22Rv1 (cell line): ENCODE data around the gene TNFRSF25.

ENCODE experiments used
- ZFX ChIP-seq: fragments of 450-650 bp; IDR thresholded peaks from 2 replicates; pipeline ENCODE4 v1.6.1; 2017; ENCODE audit warnings: antibody characterized with exemption, borderline replicate concordance
- TF ChIP-seq, protein P1 (sequence below): fragments of 450-650 bp; IDR thresholded peaks from 2 replicates; pipeline ENCODE4 v1.5.1; 2017; ENCODE audit warnings: mild to moderate bottlenecking

DNA sequence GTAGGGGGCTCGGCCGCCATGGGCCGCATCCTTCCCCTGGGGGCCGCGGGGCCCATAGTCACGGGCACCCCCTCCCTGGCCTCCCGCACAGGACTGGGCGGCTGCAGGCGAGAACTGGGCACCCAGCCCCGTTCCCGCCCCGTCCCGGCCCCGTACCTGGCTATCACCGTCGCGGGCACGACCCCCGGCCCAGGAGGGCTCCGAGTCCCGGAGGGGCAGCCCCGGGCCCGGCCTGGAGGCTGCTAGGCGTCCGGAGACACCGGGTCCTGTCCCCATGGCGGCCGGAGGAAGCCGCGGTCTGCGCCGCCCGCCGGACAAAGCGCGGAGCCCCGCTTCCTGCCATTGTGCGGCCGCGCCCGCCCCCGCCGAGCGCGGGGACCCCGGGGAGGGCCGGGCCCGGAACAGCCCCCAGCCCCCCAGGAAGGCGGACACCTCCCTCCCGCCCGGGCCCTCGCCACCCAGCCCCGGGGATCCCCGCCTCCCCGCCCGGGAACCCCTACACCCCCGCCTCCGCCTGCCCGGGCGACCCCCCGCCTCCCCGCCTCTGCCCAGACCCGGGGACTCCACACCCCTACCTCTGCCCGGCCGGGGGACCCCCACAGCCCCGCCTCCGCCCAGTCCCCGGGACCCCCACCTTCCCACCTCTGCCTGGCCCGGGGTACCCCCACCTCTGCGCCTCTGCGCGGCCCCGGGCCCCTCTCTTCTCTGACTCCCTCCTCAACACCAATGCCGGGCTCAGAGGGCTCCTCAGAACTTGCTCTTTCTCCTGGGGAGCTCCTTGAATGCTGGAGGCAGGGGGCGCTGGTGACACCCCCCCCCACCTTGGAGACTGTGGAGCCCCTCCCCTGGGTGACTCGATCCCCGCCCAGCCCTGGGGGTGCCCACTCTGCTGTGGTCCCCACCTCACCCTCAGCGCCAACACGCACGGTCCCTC is 19.5 kb upstream of the TNFRSF25 start:
- TF ChIP-seq, protein P1, sequence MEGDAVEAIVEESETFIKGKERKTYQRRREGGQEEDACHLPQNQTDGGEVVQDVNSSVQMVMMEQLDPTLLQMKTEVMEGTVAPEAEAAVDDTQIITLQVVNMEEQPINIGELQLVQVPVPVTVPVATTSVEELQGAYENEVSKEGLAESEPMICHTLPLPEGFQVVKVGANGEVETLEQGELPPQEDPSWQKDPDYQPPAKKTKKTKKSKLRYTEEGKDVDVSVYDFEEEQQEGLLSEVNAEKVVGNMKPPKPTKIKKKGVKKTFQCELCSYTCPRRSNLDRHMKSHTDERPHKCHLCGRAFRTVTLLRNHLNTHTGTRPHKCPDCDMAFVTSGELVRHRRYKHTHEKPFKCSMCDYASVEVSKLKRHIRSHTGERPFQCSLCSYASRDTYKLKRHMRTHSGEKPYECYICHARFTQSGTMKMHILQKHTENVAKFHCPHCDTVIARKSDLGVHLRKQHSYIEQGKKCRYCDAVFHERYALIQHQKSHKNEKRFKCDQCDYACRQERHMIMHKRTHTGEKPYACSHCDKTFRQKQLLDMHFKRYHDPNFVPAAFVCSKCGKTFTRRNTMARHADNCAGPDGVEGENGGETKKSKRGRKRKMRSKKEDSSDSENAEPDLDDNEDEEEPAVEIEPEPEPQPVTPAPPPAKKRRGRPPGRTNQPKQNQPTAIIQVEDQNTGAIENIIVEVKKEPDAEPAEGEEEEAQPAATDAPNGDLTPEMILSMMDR, result no peak
- TF ChIP-seq ZFX, result no peak
